Osteoblast (primary cell): ENCODE results near the gene ZNF846. TPM values are rescaled to one million over a fixed set of nuclear protein-coding genes. Genes with fewer than 3 reads are reported as not detected.
"Not testable (repeated sequence)": the region's sequence is repeated elsewhere in the genome, so short reads cannot be mapped to it uniquely, and the experiment has no call there.

ENCODE experiments used
- DNase-seq: peaks from one replicate; pipeline ENCODE4 v3.0.0; 2011; ENCODE audit warnings: low spot score, mixed read lengths; ENCODE audit not compliant: insufficient read length; ENCODE audit errors: missing footprints
- H2AFZ ChIP-seq: 2 replicates; pipeline ENCODE4 v1.6.0; 2011; ENCODE audit warnings: mild to moderate bottlenecking, low read length
- H3K27ac ChIP-seq: 2 replicates; pipeline ENCODE4 v1.5.1; 2011; ENCODE audit warnings: mild to moderate bottlenecking, low read depth, low read length, moderate library complexity
- H3K27me3 ChIP-seq: 2 replicates; pipeline ENCODE4 v1.6.0; 2012; ENCODE audit warnings: mild to moderate bottlenecking, control low read depth, inconsistent platforms, low read length, moderate library complexity; ENCODE audit not compliant: insufficient read depth
- H3K36me3 ChIP-seq: 2 replicates; pipeline ENCODE4 v1.5.1; 2011; ENCODE audit warnings: mild to moderate bottlenecking, low read length, control low read depth, moderate library complexity; ENCODE audit not compliant: insufficient read depth
- H3K4me1 ChIP-seq: 2 replicates; pipeline ENCODE4 v1.5.1; 2011; ENCODE audit warnings: mild to moderate bottlenecking, low read length, control low read depth, moderate library complexity; ENCODE audit not compliant: insufficient read depth
- H3K4me2 ChIP-seq: 2 replicates; pipeline ENCODE4 v1.6.0; 2011; ENCODE audit warnings: mild to moderate bottlenecking, low read length; ENCODE audit not compliant: insufficient read depth
- H3K4me3 ChIP-seq: fragments of 200-600 bp; sonication (generic); 3 replicates; pipeline ENCODE4 v1.5.1; 2012; ENCODE audit warnings: mild to moderate bottlenecking, low read length, inconsistent platforms; ENCODE audit not compliant: insufficient read depth
- H3K79me2 ChIP-seq: 2 replicates; pipeline ENCODE4 v1.6.0; 2012; ENCODE audit warnings: mild to moderate bottlenecking, low read length, control low read depth, inconsistent platforms; ENCODE audit not compliant: insufficient read depth
- H3K9me3 ChIP-seq: 2 replicates; pipeline ENCODE4 v1.5.1; 2011; ENCODE audit warnings: low read depth, low read length, control low read depth
- H4K20me1 ChIP-seq: 2 replicates; pipeline ENCODE4 v1.6.0; 2012; ENCODE audit warnings: mild to moderate bottlenecking, low read length, control low read depth; ENCODE audit not compliant: insufficient read depth
- CTCF ChIP-seq: IDR thresholded peaks from 2 replicates; pipeline ENCODE4 v1.5.1; 2011; ENCODE audit warnings: mild to moderate bottlenecking, low read depth, low read length, moderate library complexity; ENCODE audit errors: extremely low read depth
- total RNA-seq: library from RNA; depleted of rRNA; stranded (reverse); fragments of >200 nt; gene quantifications from 2 replicates; pipeline ENCODE4 v1.2.3, GENCODE V29; 2012

The ZNF846 gene
- total RNA-seq, 1 donor: 17.7 TPM

DNA sequence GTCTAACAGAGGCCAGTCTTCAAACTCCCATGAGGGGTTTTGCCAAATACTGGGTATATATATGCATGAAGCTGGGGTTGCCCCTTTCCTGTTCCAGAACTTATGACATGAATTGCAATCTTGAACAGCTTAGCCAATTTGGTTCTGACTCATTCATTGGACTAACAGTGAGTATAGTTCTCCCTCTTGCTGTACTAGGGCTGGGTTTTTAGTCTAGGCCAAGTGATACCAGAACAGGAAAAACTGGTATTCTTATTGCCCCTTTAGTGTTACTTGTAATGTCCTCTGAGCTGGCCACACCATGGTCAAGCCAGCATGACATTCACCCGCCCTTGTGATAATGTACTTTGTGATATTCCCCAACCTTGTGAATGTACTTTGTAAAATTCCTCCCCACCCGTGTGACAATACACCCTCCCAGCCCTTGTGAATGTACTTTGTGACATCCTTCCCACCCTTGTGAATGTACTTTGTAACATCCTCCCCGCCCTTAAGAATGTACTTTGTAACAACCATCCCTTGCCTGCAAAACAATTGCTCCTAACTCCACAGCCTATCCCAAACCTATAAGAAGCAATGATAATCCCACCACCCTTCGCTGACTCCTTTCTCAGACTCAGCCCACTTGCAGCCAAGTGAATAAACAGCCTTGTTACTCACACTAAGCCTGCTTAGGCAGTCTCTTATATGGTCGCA lies 26.9 kb downstream of the ZNF846 start:
- H3K27me3 ChIP-seq: no peaks in the 10 kb centered on the region
- H3K4me3 ChIP-seq: no peak overlapping the region
- DNase-seq: no peak
- H3K79me2 ChIP-seq: no peaks in the 10 kb centered on the region
- TF ChIP-seq CTCF: no peak
- no peak overlapping the region for H2AFZ ChIP-seq
- H3K36me3 ChIP-seq: no peaks in the 10 kb centered on the region
- no peaks in the 10 kb centered on the region for H3K9me3 ChIP-seq
- no peak overlapping the region for H3K4me2 ChIP-seq
- no peaks in the 10 kb centered on the region for H3K4me1 ChIP-seq
- no peaks in the 10 kb centered on the region for H4K20me1 ChIP-seq
- H3K27ac ChIP-seq: no peak overlapping the region

- DNase-seq: no peak
- no peak for TF ChIP-seq CTCF
- H3K27ac ChIP-seq: no peak overlapping the region
- no peak overlapping the region for H2AFZ ChIP-seq
- no peak overlapping the region for H3K4me3 ChIP-seq
- no peaks in the 10 kb centered on the region for H3K4me1 ChIP-seq
- H3K36me3 ChIP-seq: no peaks in the 10 kb centered on the region
- no peaks in the 10 kb centered on the region for H3K27me3 ChIP-seq
- H3K79me2 ChIP-seq: no peaks in the 10 kb centered on the region
- no peak overlapping the region for H3K4me2 ChIP-seq
- H3K9me3 ChIP-seq: no peaks in the 10 kb centered on the region
- no peaks in the 10 kb centered on the region for H4K20me1 ChIP-seq
Measured at GRCh38 chr19:9735986-9736385, 32.6 kb downstream of the ZNF846 start.

GRCh38 chr19:9730056-9730455 lies 38.5 kb downstream of the ZNF846 start:
- H2AFZ ChIP-seq, H3K36me3 ChIP-seq: not testable (repeated sequence)

DNA sequence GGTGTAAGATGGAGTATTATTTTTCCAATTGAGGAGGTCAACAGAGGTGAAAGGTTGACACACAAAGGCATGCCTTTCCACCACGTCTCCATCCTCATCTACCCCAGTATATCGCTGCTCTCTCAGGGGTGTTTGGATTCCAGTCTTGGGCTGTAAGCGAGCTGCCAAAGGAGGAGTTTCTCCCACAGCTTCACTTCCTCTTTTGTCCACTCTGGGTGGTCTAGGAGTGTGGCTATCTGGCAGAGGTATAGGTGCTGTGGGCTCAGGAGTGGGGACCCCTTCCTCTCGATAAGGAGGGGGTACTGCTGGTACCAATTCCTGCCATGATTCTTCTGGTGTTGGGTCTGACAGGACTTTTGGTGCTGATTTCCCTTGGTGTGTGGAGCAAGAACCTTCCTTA lies 39.4 kb downstream of the ZNF846 start:
- no peaks in the 10 kb centered on the region for H3K4me1 ChIP-seq
- no peak overlapping the region for H3K27ac ChIP-seq
- no peaks in the 10 kb centered on the region for H3K79me2 ChIP-seq
- H3K27me3 ChIP-seq: no peaks in the 10 kb centered on the region
- TF ChIP-seq CTCF: no peak
- DNase-seq: no peak
- H3K36me3 ChIP-seq: no peaks in the 10 kb centered on the region
- no peak overlapping the region for H3K4me3 ChIP-seq
- H4K20me1 ChIP-seq: no peaks in the 10 kb centered on the region
- no peak overlapping the region for H2AFZ ChIP-seq
- no peak overlapping the region for H3K4me2 ChIP-seq
- H3K9me3 ChIP-seq: peaks cover 3% of the 10 kb centered on the region

More at GRCh38 chr19:9730056-9730455, 38.5 kb downstream of the ZNF846 start:
- not testable (repeated sequence) for H3K4me2 ChIP-seq, H3K4me3 ChIP-seq, H3K27me3 ChIP-seq, H4K20me1 ChIP-seq, H3K27ac ChIP-seq, H3K79me2 ChIP-seq, H3K4me1 ChIP-seq, H3K9me3 ChIP-seq, DNase-seq
